GM12878 (cell line): ENCODE measurements around the gene TAPBPL. TPM values are rescaled to one million over a fixed set of nuclear protein-coding genes. Genes with fewer than 3 reads are reported as not detected.

Experiments used
- ATAC-seq: fragments of 200-7000 bp; cut with Tn5 transposase; 3 replicates; pipeline ENCODE4 v1.9.1; 2020; ENCODE audit warnings: mild to moderate bottlenecking, moderate library complexity
- BruUV-seq: library from RNA; stranded (reverse); fragments of 400-500 nt; replicated peaks from 2 replicates; lab custom pipeline; 2021; lab: Mats Ljungman, UMichigan
- CTCF ChIA-PET: fragments of 300-600 bp; sonication (Branson Sonifier 250); formaldehyde crosslinking; extraction: SDS; loops from one replicate; lab custom pipeline; 2021; ENCODE audit warnings: inconsistent platforms; lab: Yijun Ruan, JAX
- POLR2A ChIA-PET: fragments of 350-600 bp; formaldehyde crosslinking; extraction: SDS; loops from one replicate; lab custom pipeline; 2021; ENCODE audit warnings: inconsistent platforms; lab: Charles Lee
- RAD21 ChIA-PET: fragments of 300-600 bp; sonication (Branson Sonifier 250); formaldehyde crosslinking; loops from one replicate; lab custom pipeline; 2023; ENCODE audit warnings: antibody characterized with exemption; ENCODE audit not compliant: unreplicated experiment; lab: Charles Lee
- SMC1A ChIA-PET: fragments of 300-600 bp; sonication (Branson Sonifier 250); formaldehyde crosslinking; loops from one replicate; lab custom pipeline; 2023; ENCODE audit not compliant: unreplicated experiment, uncharacterized antibody; lab: Charles Lee
- DNase-seq: peaks from one replicate; pipeline ENCODE4 v3.0.0-alpha.2; 2011; ENCODE audit warnings: low read depth, low spot score
- FAIRE-seq: peaks from 3 replicates; lab custom pipeline; 2011; peaks lifted over from hg19 to GRCh38; lab: Jason Lieb, UNC
- H2AFZ ChIP-seq: 2 replicates; pipeline ENCODE4 v1.6.0; 2011; ENCODE audit warnings: low read depth, low read length, control low read depth; ENCODE audit not compliant: control insufficient read depth
- H3K27ac ChIP-seq: 2 replicates; pipeline ENCODE4 v1.5.1; 2011; ENCODE audit warnings: control low read depth; ENCODE audit not compliant: control insufficient read depth, insufficient read depth
- H3K27me3 ChIP-seq, 2 experiments: replicated peaks in 1 of 2; 2 replicates each; pipeline versions ENCODE4 v1.6.0 to v1.6.1; 2011; ENCODE audit warnings: low read length in 1 of 2; ENCODE audit not compliant: control insufficient read depth in 2 of 2, insufficient read depth in 2 of 2
- H3K36me3 ChIP-seq, 2 experiments: 2 replicates each; pipeline ENCODE4 v1.5.1; 2011; ENCODE audit warnings: low read length in 1 of 2; ENCODE audit not compliant: control insufficient read depth in 2 of 2, insufficient read depth in 2 of 2
- H3K4me1 ChIP-seq: 2 replicates; pipeline ENCODE4 v1.6.1; 2011; ENCODE audit warnings: mild to moderate bottlenecking, low read length, moderate library complexity, mixed read lengths; ENCODE audit not compliant: control insufficient read depth, insufficient read depth
- H3K4me2 ChIP-seq: 2 replicates; pipeline ENCODE4 v1.6.0; 2011; ENCODE audit warnings: control low read depth; ENCODE audit not compliant: control insufficient read depth, insufficient read depth
- H3K4me3 ChIP-seq: fragments of 200-600 bp; sonication (generic); 2 replicates; pipeline ENCODE4 v1.5.1; 2016
- H3K79me2 ChIP-seq: 2 replicates; pipeline ENCODE4 v1.6.0; 2011; ENCODE audit warnings: low read length; ENCODE audit not compliant: control insufficient read depth, insufficient read depth
- H3K9ac ChIP-seq: 2 replicates; pipeline ENCODE4 v1.8.0; 2011; ENCODE audit warnings: low read length, control low read depth, mixed read lengths; ENCODE audit not compliant: control insufficient read depth, insufficient read depth
- H3K9me3 ChIP-seq: replicated peaks from 3 replicates; pipeline ENCODE4 v1.5.1; 2011; ENCODE audit warnings: mild to moderate bottlenecking, low read length; ENCODE audit not compliant: control insufficient read depth, insufficient read depth
- H4K20me1 ChIP-seq: 2 replicates; pipeline ENCODE4 v1.6.0; 2011; ENCODE audit not compliant: control insufficient read depth, insufficient read depth
- ASH2L ChIP-seq: fragments of 300-600, 200-600 bp; sonication (generic); IDR thresholded peaks from 2 replicates; pipeline ENCODE4 v1.6.1; 2017; ENCODE audit warnings: low read depth, mild to moderate bottlenecking, borderline replicate concordance
- CHD1 ChIP-seq: IDR thresholded peaks from 2 replicates; pipeline ENCODE4 v1.6.1; 2012; ENCODE audit warnings: low read depth, low read length, improper control_type of control experiment
- CHD2 ChIP-seq: IDR thresholded peaks from 2 replicates; pipeline ENCODE4 v1.6.1; 2011; ENCODE audit warnings: low read depth, low read length, improper control_type of control experiment, borderline replicate concordance
- E4F1 ChIP-seq: fragments of 450-650 bp; IDR thresholded peaks from 2 replicates; pipeline ENCODE4 v1.6.1; 2018; ENCODE audit warnings: borderline replicate concordance, mild to moderate bottlenecking; ENCODE audit not compliant: partially characterized antibody
- EP300 ChIP-seq, 2 experiments: fragments of 150-350 bp in 1 of 2; IDR thresholded peaks; 2 replicates each; pipeline ENCODE4 v1.6.1; 2011 to 2012; ENCODE audit warnings: low read depth in 2 of 2, low read length in 2 of 2, borderline replicate concordance in 1 of 2, improper control_type of control experiment in 1 of 2, inconsistent platforms in 1 of 2; ENCODE audit not compliant: control insufficient read depth in 1 of 2
- JUNB ChIP-seq: IDR thresholded peaks from 2 replicates; pipeline ENCODE4 v1.6.1; 2016; ENCODE audit warnings: antibody characterized with exemption, mild to moderate bottlenecking
- NR2C1 ChIP-seq: fragments of 450-650 bp; IDR thresholded peaks from 2 replicates; pipeline ENCODE4 v1.6.1; 2017; ENCODE audit warnings: antibody characterized with exemption, mild to moderate bottlenecking, moderate library complexity
- PAX8 ChIP-seq: fragments of 450-650 bp; IDR thresholded peaks from 2 replicates; pipeline ENCODE4 v1.6.1; 2017; ENCODE audit warnings: mild to moderate bottlenecking, moderate library complexity
- PML ChIP-seq: IDR thresholded peaks from 2 replicates; pipeline ENCODE4 v1.6.1; 2012; ENCODE audit warnings: low read length, inconsistent platforms
- RFX5 ChIP-seq: IDR thresholded peaks from 2 replicates; pipeline ENCODE4 v1.6.1; 2011; ENCODE audit warnings: low read depth, low read length, improper control_type of control experiment
- SMAD1 ChIP-seq: fragments of 450-650 bp; IDR thresholded peaks from 2 replicates; pipeline ENCODE4 v1.6.1; 2018; ENCODE audit warnings: mild to moderate bottlenecking, low read depth; ENCODE audit not compliant: partially characterized antibody
- SPI1 ChIP-seq: IDR thresholded peaks from 2 replicates; pipeline ENCODE4 v1.6.1; 2011; ENCODE audit warnings: low read depth, mild to moderate bottlenecking, low read length, moderate library complexity, borderline replicate concordance; ENCODE audit not compliant: insufficient read depth
- SUPT20H ChIP-seq: IDR thresholded peaks from 2 replicates; pipeline ENCODE4 v1.6.1; 2011; ENCODE audit warnings: low read depth, mild to moderate bottlenecking, low read length, moderate library complexity, borderline replicate concordance; ENCODE audit not compliant: control insufficient read depth
- TCF7 ChIP-seq: IDR thresholded peaks from 2 replicates; pipeline ENCODE4 v1.6.1; 2014; ENCODE audit warnings: antibody characterized with exemption, borderline replicate concordance
- ZSCAN29 ChIP-seq: fragments of 450-650 bp; IDR thresholded peaks from 2 replicates; pipeline ENCODE4 v1.6.1; 2017; ENCODE audit warnings: mild to moderate bottlenecking, moderate library complexity
- WGBS: methylation state at CpG from one replicate; pipeline ENCODE4 v1.1.6; 2016; ENCODE audit warnings: low lambda C conversion rate; ENCODE audit not compliant: insufficient replicate concordance, insufficient coverage; ENCODE audit errors: missing lambda C conversion rate; 5-methylcytosine and 5-hydroxymethylcytosine counted together
- in situ Hi-C: fragments of 300-500 bp; cut with MboI; formaldehyde crosslinking; loops from 9 replicates; pipeline ENCODE4 v1.14.3; 2018; ENCODE audit warnings: mixed read lengths
- intact Hi-C: fragments of 100-400 bp; cut with micrococcal nuclease; formaldehyde crosslinking; loops from one replicate; pipeline ENCODE4 v1.14.2; 2022; ENCODE audit not compliant: unreplicated experiment
- polyA plus RNA-seq, 11 experiments: library from polyadenylated mRNA; depleted of rRNA in 4 of 11; unstranded in 6 of 11; stranded (reverse) in 5 of 11; fragments of >200 nt; fragmentation: Nextera tagmentation in 4 of 11; fragmentation: Illumina TruSeq in 1 of 11; extraction: Ambion mirVana in 4 of 11; extraction: Trizol in 1 of 11; gene quantifications; 1 replicate in 1 of 11; 2 replicates in 10 of 11; pipeline versions ENCODE4 v1.2.1 to v1.2.3, GENCODE V29; 2011 to 2016; ENCODE audit warnings: inconsistent platforms in 2 of 11, missing spikeins in 2 of 11, low read depth in 1 of 11
- total RNA-seq, 4 experiments: library from RNA; depleted of rRNA in 3 of 4; stranded (reverse); fragments of >200 nt in 3 of 4; fragmentation: Illumina TruSeq in 1 of 4; extraction: Trizol in 1 of 4; gene quantifications; 2 replicates each; pipeline versions ENCODE4 v1.2.1 to v1.2.3, GENCODE V29; 2013 to 2021
- TF ChIP-seq, protein P1 (sequence below): IDR thresholded peaks from 2 replicates; pipeline ENCODE4 v1.6.1; 2011; ENCODE audit warnings: low read depth, low read length, improper control_type of control experiment, borderline replicate concordance
- TF ChIP-seq, protein P2 (sequence below): IDR thresholded peaks from 2 replicates; pipeline ENCODE4 v1.6.1; 2012; ENCODE audit warnings: low read length, inconsistent platforms

TAPBPL gene
- total and polyA plus RNA-seq, 10 of the 15 experiments (the other 5 are each of a cell fraction or from before 2014, with no cell fraction given) = 12.4 to 45.0 (median 29.9) TPM

DNA sequence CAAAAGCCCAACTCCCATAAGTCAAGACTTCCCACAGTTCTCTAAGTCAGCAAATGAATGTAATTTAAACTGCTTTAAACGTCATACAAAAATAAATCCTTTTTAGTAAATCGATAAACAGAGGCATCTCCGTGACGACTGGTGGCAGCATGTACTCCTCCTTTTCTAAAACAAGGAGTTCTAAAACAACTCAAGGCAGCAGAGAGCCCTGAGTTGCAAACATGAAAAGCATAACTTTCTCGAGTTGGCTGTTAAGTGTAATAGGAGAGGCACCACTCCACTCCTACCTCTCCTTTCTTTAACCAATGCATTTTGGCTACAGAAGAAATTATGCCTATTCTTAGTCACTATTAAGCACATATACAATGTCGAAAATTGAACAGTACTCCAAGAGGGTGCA lies 45.9 kb upstream of the TAPBPL start:
- intact Hi-C loops (no loop called here), in situ Hi-C loops (no loop called here)
- no peaks in the 10 kb centered on the region for H3K9me3 ChIP-seq
- H3K27ac ChIP-seq = no peak overlapping the region
- TF ChIP-seq E4F1 (no peak), SUPT20H (no peak), ASH2L (no peak), ZSCAN29 (no peak), CHD1 (no peak), SMAD1 (no peak), PML (no peak), CHD2 (no peak), PAX8 (no peak), JUNB (no peak), TCF7 (no peak), RFX5 (no peak), NR2C1 (no peak), SPI1 (no peak), EP300 (IDR thresholded peaks at IDR 0.05; ENCODE audit: borderline replicate concordance in 1 of 2, control insufficient read depth in 1 of 2, low read depth in 2 of 2, low read length in 2 of 2) (no peak)
- TF ChIP-seq, protein P1, sequence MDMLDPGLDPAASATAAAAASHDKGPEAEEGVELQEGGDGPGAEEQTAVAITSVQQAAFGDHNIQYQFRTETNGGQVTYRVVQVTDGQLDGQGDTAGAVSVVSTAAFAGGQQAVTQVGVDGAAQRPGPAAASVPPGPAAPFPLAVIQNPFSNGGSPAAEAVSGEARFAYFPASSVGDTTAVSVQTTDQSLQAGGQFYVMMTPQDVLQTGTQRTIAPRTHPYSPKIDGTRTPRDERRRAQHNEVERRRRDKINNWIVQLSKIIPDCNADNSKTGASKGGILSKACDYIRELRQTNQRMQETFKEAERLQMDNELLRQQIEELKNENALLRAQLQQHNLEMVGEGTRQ = no peak
- TF ChIP-seq, protein P2, sequence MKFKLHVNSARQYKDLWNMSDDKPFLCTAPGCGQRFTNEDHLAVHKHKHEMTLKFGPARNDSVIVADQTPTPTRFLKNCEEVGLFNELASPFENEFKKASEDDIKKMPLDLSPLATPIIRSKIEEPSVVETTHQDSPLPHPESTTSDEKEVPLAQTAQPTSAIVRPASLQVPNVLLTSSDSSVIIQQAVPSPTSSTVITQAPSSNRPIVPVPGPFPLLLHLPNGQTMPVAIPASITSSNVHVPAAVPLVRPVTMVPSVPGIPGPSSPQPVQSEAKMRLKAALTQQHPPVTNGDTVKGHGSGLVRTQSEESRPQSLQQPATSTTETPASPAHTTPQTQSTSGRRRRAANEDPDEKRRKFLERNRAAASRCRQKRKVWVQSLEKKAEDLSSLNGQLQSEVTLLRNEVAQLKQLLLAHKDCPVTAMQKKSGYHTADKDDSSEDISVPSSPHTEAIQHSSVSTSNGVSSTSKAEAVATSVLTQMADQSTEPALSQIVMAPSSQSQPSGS = no peak
- ChIA-PET SMC1A (no interaction called here), CTCF (interaction anchor here (0.7 kb wide), 1 partner anchor 20 kb away, joined by 3 read pairs; no protein-coding TSS in a partner anchor), RAD21 (no interaction called here), POLR2A (no interaction called here)
- H3K9ac ChIP-seq = no peak overlapping the region
- H3K4me3 ChIP-seq = no peak overlapping the region
- H3K4me2 ChIP-seq = no peak overlapping the region
- no TSS peak for BruUV-seq
- H3K27me3 ChIP-seq = no peaks in the 10 kb centered on the region; a peak in 1 of 4 replicates
- H3K36me3 ChIP-seq = no peaks in the 10 kb centered on the region
- H2AFZ ChIP-seq = no peak overlapping the region
- no peaks in the 10 kb centered on the region for H3K4me1 ChIP-seq
- FAIRE-seq (no peak), ATAC-seq (no peak), DNase-seq (no peak)
- no peaks in the 10 kb centered on the region for H3K79me2 ChIP-seq
- WGBS = 43% methylated on average over 6 of the region's 6 CpGs
- H4K20me1 ChIP-seq = no peaks in the 10 kb centered on the region
